Measurements from ENCODE around the gene TUBB1. TPM values are rescaled to one million over a fixed set of nuclear protein-coding genes. Genes with fewer than 3 reads are reported as not detected.

The TUBB1 gene
- polyA plus RNA-seq, 1 experiment = 0.01 TPM

- CTCF ChIA-PET = interaction anchor here (1.1 kb wide), 1 partner anchor 25 kb away, joined by 3 read pairs; no protein-coding TSS in a partner anchor
- TF ChIP-seq CTCF (IDR thresholded peaks at IDR 0.05; ENCODE audit: insufficient read depth, low read depth, low read length) = no peak
- H3K4me3 ChIP-seq (ENCODE audit: low read depth, low read length) = no peak overlapping the region
- H3K36me3 ChIP-seq (ENCODE audit: control insufficient read depth, insufficient read depth, low read length) = peaks cover 30% of the 10 kb centered on the region
- no peak for DNase-seq (ENCODE audit: low read depth)
- POLR2A ChIA-PET = no interaction called here
- H3K27me3 ChIP-seq (ENCODE audit: control insufficient read depth, insufficient read depth, low read length) = no peaks in the 10 kb centered on the region
Observed at GRCh38 chr20:58985656-58986055, 33.6 kb upstream of the TUBB1 start.

- no peak for DNase-seq (ENCODE audit: low read depth)
- CTCF ChIA-PET = no interaction called here
- POLR2A ChIA-PET = no interaction called here
- no peak for TF ChIP-seq CTCF (IDR thresholded peaks at IDR 0.05; ENCODE audit: insufficient read depth, low read depth, low read length)
- Histone ChIP-seq H3K27me3 (ENCODE audit: control insufficient read depth, insufficient read depth, low read length) (no peaks in the 10 kb centered on the region), H3K4me3 (ENCODE audit: low read depth, low read length) (no peak overlapping the region), H3K36me3 (ENCODE audit: control insufficient read depth, insufficient read depth, low read length) (peaks cover 35% of the 10 kb centered on the region)
Observed at GRCh38 chr20:58986286-58986967, 32.8 kb upstream of the TUBB1 start.

GRCh38 chr20:58986968-58987517, 32.2 kb upstream of the TUBB1 start:
- TF ChIP-seq CTCF (IDR thresholded peaks at IDR 0.05; ENCODE audit: insufficient read depth, low read depth, low read length) = no peak
- no peak overlapping the region for H3K4me3 ChIP-seq (ENCODE audit: low read depth, low read length)
- ChIA-PET POLR2A (no interaction called here), CTCF (interaction anchor here (0.6 kb wide), 1 partner anchor 524 kb away, joined by 4 read pairs; no protein-coding TSS in a partner anchor)
- H3K36me3 ChIP-seq (ENCODE audit: control insufficient read depth, insufficient read depth, low read length) = peaks cover 38% of the 10 kb centered on the region
- H3K27me3 ChIP-seq (ENCODE audit: control insufficient read depth, insufficient read depth, low read length) = no peaks in the 10 kb centered on the region
- no peak for DNase-seq (ENCODE audit: low read depth)

GRCh38 chr20:58987790-58988564, 31.3 kb upstream of the TUBB1 start:
- Histone ChIP-seq H3K4me3 (ENCODE audit: low read depth, low read length) (no peak overlapping the region), H3K27me3 (ENCODE audit: control insufficient read depth, insufficient read depth, low read length) (no peaks in the 10 kb centered on the region), H3K36me3 (ENCODE audit: control insufficient read depth, insufficient read depth, low read length) (peaks cover 41% of the 10 kb centered on the region)
- CTCF ChIA-PET = no interaction called here
- TF ChIP-seq CTCF (IDR thresholded peaks at IDR 0.05; ENCODE audit: insufficient read depth, low read depth, low read length) = no peak
- no peak for DNase-seq (ENCODE audit: low read depth)
- POLR2A ChIA-PET = no interaction called here

DNA sequence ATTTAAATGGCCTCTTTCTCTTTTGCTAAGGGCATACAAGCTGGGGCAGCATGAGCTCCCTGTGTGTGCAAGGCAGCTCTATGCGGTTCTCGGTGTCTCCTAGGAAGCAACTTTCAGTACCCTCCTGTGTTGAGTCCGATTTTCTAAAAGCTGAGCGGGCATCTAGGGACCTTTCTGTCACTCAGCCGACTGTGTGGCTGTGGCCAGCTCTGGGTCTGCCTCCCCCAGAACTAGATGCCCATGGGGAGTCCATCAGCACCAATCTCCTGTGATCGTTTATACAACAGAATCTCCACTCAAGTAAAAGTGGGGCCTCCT, 30.7 kb upstream of the TUBB1 start:
- POLR2A ChIA-PET = no interaction called here
- no peaks in the 10 kb centered on the region for H3K27me3 ChIP-seq (ENCODE audit: control insufficient read depth, insufficient read depth, low read length)
- peaks cover 46% of the 10 kb centered on the region for H3K36me3 ChIP-seq (ENCODE audit: control insufficient read depth, insufficient read depth, low read length)
- TF ChIP-seq CTCF (IDR thresholded peaks at IDR 0.05; ENCODE audit: insufficient read depth, low read depth, low read length) = no peak
- H3K4me3 ChIP-seq (ENCODE audit: low read depth, low read length) = no peak overlapping the region
- DNase-seq (ENCODE audit: low read depth) = no peak
- CTCF ChIA-PET = no interaction called here
